Measurements from ENCODE around the gene ABAT.

Gene ABAT

GRCh38 chr16:8816967-8817655 is 142.7 kb downstream of the ABAT start:
- TF ChIP-seq CTCF (IDR thresholded peaks at IDR 0.05): no peak
- DNase-seq (ENCODE audit: low spot score): no peak
- H3K27ac ChIP-seq: no peak overlapping the region
- no peak overlapping the region for H3K4me3 ChIP-seq

GRCh38 chr16:8818504-8819270 is 144.3 kb downstream of the ABAT start:
- no peak overlapping the region for H3K27ac ChIP-seq
- no peak overlapping the region for H3K4me3 ChIP-seq
- no peak for DNase-seq (ENCODE audit: low spot score)
- TF ChIP-seq CTCF (IDR thresholded peaks at IDR 0.05): no peak

- no peak for TF ChIP-seq CTCF (IDR thresholded peaks at IDR 0.05)
- no peak for DNase-seq (ENCODE audit: low spot score)
- Histone ChIP-seq H3K4me3 (no peak overlapping the region), H3K27ac (no peak overlapping the region)
Observed at GRCh38 chr16:8819411-8820034, 145.1 kb downstream of the ABAT start.

GRCh38 chr16:8822403-8822802 is 148.0 kb downstream of the ABAT start:
- no peak for TF ChIP-seq CTCF (IDR thresholded peaks at IDR 0.05)
- Histone ChIP-seq H3K4me3 (no peak overlapping the region), H3K27ac (no peak overlapping the region)
- no peak for DNase-seq (ENCODE audit: low spot score)

- H3K27ac ChIP-seq: no peak overlapping the region
- TF ChIP-seq CTCF (IDR thresholded peaks at IDR 0.05): no peak
- DNase-seq (ENCODE audit: low spot score): no peak
Observed at GRCh38 chr16:8826278-8826879, 152.0 kb downstream of the ABAT start.

GRCh38 chr16:8828541-8829165 is 154.2 kb downstream of the ABAT start:
- DNase-seq (ENCODE audit: low spot score): no peak
- Histone ChIP-seq H3K27ac (no peak overlapping the region), H3K4me3 (no peak overlapping the region)
- TF ChIP-seq CTCF (IDR thresholded peaks at IDR 0.05): no peak

More at GRCh38 chr16:8826278-8826879, 152.0 kb downstream of the ABAT start:
- H3K4me3 ChIP-seq: no peak overlapping the region

All from coronary artery (tissue), 2 donors.